Choroid plexus epithelial cell (primary cell): ENCODE data around the gene LRRTM3.

Source experiments
- DNase-seq: peaks from one replicate; pipeline ENCODE4 v3.0.0-alpha.2; 2010; ENCODE audit warnings: low read depth
- H3K4me3 ChIP-seq: 2 replicates; pipeline ENCODE4 v1.5.1; 2011; ENCODE audit warnings: low read depth, mild to moderate bottlenecking, control low read depth, low read length, moderate library complexity
- TF ChIP-seq, protein P1 (sequence below): conservative IDR thresholded peaks from 2 replicates; pipeline ENCODE4 v1.5.1; 2011; ENCODE audit warnings: low read depth, mild to moderate bottlenecking, control low read depth, inconsistent platforms, low read length, moderate library complexity

Gene LRRTM3

DNA sequence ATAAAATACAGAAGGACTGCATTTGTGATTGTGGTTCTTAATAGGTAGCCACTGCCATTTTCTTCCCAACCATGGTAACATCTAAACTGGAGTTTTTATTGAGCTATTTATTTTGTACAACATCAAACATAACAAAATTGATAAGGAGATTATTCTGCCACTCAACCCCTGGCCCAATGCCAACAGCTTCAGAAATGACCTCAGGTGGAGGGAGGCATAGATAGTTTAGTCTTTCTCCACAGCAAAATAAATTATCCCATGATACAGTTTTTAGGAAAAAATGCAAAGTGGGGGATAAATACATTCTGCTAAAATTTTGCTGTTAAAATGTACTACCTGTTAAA lies 57.6 kb downstream of the LRRTM3 start:
- no peak overlapping the region for H3K4me3 ChIP-seq
- TF ChIP-seq, protein P1, sequence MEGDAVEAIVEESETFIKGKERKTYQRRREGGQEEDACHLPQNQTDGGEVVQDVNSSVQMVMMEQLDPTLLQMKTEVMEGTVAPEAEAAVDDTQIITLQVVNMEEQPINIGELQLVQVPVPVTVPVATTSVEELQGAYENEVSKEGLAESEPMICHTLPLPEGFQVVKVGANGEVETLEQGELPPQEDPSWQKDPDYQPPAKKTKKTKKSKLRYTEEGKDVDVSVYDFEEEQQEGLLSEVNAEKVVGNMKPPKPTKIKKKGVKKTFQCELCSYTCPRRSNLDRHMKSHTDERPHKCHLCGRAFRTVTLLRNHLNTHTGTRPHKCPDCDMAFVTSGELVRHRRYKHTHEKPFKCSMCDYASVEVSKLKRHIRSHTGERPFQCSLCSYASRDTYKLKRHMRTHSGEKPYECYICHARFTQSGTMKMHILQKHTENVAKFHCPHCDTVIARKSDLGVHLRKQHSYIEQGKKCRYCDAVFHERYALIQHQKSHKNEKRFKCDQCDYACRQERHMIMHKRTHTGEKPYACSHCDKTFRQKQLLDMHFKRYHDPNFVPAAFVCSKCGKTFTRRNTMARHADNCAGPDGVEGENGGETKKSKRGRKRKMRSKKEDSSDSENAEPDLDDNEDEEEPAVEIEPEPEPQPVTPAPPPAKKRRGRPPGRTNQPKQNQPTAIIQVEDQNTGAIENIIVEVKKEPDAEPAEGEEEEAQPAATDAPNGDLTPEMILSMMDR, result no peak
- no peak for DNase-seq

DNA sequence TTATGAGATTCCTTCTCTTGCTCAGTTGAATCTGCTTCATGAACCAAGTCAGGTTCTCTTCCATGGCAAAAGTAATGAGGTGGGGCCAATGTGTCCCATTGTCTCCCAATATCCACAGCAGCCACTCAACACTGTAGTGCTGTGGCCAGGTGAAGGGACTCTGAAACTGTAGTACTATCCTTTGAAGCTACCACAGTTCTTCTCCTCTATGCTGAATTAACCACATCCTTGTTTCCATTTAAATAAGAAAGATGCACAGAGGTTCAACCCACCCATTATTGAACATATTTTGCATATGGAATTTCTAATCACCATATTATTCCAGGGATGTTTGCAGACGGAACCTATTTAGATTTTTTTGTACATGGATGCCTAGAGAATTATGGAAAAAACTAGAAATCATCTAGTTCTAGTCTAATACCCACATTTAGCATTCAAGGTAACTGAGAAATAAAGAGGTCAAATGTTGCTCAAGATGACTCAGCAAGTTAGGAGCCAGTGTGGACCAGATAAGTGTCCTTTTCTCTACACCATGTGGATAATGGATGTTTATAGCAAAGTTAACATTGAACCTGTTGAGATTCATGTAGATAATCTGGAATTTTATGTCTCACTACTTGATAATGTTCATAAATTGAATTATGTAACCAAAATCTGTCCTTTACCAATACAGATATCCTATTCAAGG lies 64.5 kb downstream of the LRRTM3 start:
- no peak overlapping the region for H3K4me3 ChIP-seq
- DNase-seq, result no peak
- TF ChIP-seq, protein P1, result no peak

DNA sequence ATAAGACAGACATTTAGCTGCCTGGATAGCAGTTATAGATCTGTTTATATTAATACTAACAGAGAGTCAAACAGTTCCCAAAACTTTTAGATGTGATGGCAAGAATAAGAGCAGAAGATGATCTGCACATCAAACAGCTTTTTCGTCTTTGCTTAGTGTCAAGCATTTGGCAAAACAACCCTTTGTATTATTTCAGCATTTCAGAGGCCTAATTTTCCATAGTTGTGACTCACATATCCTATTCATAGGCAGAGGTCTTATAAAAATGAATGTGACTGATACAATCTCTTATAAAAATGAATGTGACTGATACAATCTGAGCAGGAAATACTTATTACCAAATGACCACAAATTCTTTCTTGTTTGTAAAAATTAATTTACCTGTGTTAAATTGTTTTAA lies 71.2 kb downstream of the LRRTM3 start:
- H3K4me3 ChIP-seq, result no peak overlapping the region
- TF ChIP-seq, protein P1, result no peak

DNA sequence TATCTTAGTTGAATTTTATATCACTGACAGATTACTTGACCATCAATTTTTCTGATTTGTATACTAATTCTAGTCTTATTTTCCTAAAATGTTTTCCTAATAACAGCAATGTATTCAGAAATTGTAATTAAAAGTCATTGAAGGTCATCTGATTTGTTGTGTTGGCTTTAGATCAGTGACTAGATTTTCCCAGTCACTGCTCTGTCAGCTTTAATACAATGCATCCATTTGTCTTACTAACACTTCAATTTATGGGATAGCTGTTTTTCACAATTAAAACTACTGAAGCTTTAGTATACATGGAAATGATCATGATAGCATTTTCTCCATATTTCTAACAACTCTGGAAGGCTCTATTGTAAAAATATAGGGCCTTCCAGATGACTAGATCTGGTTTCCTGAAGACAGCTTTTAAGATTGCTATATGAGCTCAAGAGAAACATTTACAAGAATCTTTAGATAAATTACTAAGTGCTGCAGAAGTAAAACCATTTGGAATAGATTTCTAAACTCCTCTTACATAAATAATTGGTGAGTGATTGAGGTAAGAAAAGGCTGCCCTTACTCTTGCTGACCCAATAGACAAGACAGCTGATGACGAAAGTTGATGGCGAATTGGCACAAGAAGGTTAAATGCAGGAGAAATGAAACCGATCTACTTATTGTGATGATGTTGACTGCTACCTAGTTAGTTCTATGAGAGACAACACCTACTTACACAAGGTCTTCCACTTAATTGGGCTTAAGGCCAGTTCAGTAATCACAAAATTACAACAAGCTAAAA lies 74.1 kb downstream of the LRRTM3 start:
- TF ChIP-seq, protein P1, result no peak
- DNase-seq, result no peak
- H3K4me3 ChIP-seq, result no peak overlapping the region

More for the DNA sequence above, 71.2 kb downstream of the LRRTM3 start:
- DNase-seq, result no peak

DNA sequence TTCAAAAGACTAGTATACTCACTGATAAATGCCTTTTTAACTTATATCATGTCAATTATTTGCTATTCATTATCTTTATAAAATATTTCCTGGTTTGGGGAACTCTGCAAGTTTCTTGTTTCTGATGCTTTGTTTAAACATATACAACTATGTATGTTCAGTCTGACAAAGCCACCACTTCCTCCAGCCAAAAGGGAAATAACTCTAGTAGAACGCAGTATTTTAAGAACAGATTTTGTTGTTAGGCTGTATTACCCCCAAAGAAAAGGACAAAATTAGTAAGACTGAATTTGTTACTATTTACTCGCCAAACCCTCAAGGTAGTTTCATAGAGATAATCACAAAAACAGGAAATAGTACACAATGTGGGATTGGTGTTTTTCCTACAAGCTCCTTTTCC lies 78.9 kb downstream of the LRRTM3 start:
- TF ChIP-seq, protein P1, result no peak
- H3K4me3 ChIP-seq, result no peak overlapping the region
- no peak for DNase-seq

DNA sequence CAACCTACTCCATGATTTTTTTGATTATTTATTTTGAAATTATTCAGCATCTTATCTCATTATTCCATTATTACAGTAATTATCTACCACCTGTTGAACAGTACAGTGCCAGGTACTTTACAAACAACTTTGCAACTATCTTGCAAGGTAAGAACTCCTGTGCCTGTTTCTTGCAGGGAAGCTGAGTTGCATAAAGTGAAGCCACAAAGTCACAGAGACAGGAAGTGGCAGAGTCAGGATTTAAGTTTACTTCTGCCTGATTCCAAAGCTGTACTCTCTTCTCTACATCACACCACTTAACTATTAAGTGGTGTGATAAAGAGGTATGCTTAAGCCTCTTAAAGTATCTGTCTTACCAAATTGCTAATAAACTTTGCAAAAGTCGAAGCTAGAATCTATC lies 80.1 kb downstream of the LRRTM3 start:
- no peak overlapping the region for H3K4me3 ChIP-seq
- TF ChIP-seq, protein P1, result no peak
- no peak for DNase-seq

DNA sequence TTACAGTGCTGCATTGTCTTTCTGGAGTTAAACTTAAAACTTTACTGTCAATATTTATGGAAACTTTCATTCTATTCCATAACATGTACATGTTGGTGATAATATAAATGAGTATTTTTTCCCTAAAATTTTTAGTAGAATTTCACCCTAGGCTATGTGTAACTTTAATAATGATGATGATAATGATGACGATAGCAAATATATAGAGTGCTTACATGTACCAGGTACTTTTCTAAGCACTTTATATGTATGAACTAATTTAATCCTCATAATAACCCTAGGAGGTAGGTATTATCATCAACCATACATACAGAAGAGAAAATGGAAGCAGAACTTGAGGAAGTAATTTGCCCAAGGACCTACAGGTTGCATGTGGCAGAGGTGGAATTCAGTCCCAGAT lies 85.6 kb downstream of the LRRTM3 start:
- TF ChIP-seq, protein P1, result no peak
- no peak overlapping the region for H3K4me3 ChIP-seq
- no peak for DNase-seq
